Ovary (tissue), 3 donors: Measurements from ENCODE around the gene DHH.

Source experiments
- CTCF ChIP-seq, 3 donors: fragments of 450-650 bp in 2 of 3; fragments of 200-600 bp in 1 of 3; IDR thresholded peaks; one replicate each; pipeline versions ENCODE4 v1.5.1 to v1.8.0; 2016 to 2022; ENCODE audit warnings: antibody characterized with exemption in 3 of 3, mild to moderate bottlenecking in 1 of 3
- POLR2A ChIP-seq: fragments of 450-650 bp; IDR thresholded peaks from one replicate; pipeline ENCODE4 v1.6.1; 2017; ENCODE audit warnings: antibody characterized with exemption, mild to moderate bottlenecking, moderate library complexity
- donor health status: DM: no; HTN: no; CAD: no.

DNA sequence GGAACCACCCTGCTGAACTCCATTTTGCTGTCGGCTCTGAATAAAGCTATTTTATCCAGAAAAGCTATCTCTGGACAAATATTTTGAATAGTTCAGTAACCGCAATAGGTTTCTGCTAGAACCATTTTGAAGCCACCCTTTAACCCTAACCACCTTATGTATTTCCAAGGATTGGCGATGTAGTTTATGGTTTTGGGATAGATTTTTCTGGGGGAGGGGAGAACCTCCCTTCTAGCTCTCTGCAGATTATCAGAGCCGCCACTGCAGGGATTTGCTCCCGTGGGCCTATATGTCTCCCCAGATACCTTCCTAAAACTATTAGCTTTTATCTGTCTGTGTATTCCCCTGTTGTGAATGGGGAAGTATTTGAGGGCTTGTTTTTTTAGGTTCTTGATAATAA lies 38.4 kb upstream of the DHH start:
- TF ChIP-seq POLR2A (no peak), CTCF (IDR thresholded peaks at IDR 0.05) (no peak)
